IMR-90 (cell line): ENCODE measurements around the gene RESF1. TPM values are rescaled to one million over a fixed set of nuclear protein-coding genes. Genes with fewer than 3 reads are reported as not detected.

Experiments used
- ATAC-seq: fragments of 200-7000 bp; cut with Tn5 transposase; 2 replicates; pipeline ENCODE4 v1.9.1; 2020; ENCODE audit warnings: low read depth, mild to moderate bottlenecking, moderate library complexity
- BruUV-seq: library from RNA; stranded (reverse); fragments of 400-500 nt; replicated peaks from 2 replicates; lab custom pipeline; 2021; lab: Mats Ljungman, UMichigan
- CTCF ChIA-PET: fragments of 300-600 bp; formaldehyde crosslinking; extraction: SDS; loops from one replicate; lab custom pipeline; 2021; ENCODE audit warnings: antibody characterized with exemption; lab: Yijun Ruan, JAX
- POLR2A ChIA-PET: fragments of 300-600 bp; sonication (Branson Sonifier 250); formaldehyde crosslinking; loops from one replicate; lab custom pipeline; 2022; ENCODE audit warnings: antibody characterized with exemption; ENCODE audit not compliant: unreplicated experiment; lab: Charles Lee
- DNase-seq: peaks from one replicate; pipeline ENCODE4 v3.0.0; 2013
- H2AFZ ChIP-seq: replicated peaks from 2 replicates; pipeline ENCODE3; 2013; ENCODE audit warnings: low read length, mild to moderate bottlenecking; ENCODE audit not compliant: poor library complexity
- H2AK5ac ChIP-seq: 2 replicates; pipeline ENCODE4 v1.6.1; 2013; ENCODE audit warnings: low read depth, low read length, inconsistent platforms
- H2AK9ac ChIP-seq: replicated peaks from 2 replicates; pipeline ENCODE3; 2013; ENCODE audit warnings: mild to moderate bottlenecking, low read depth, low read length, moderate library complexity; ENCODE audit not compliant: poor library complexity
- H2BK120ac ChIP-seq: 2 replicates; pipeline ENCODE4 v1.6.1; 2013; ENCODE audit warnings: low read depth, low read length, inconsistent platforms
- H2BK15ac ChIP-seq: 3 replicates; pipeline ENCODE4 v1.6.1; 2013; ENCODE audit warnings: low read depth, low read length, inconsistent platforms
- H2BK20ac ChIP-seq: 2 replicates; pipeline ENCODE4 v1.6.1; 2013; ENCODE audit warnings: low read depth, mild to moderate bottlenecking, inconsistent platforms, low read length, moderate library complexity
- H2BK5ac ChIP-seq: 2 replicates; pipeline ENCODE4 v1.6.1; 2013; ENCODE audit warnings: mild to moderate bottlenecking, low read depth, low read length, inconsistent platforms; ENCODE audit not compliant: poor library complexity, severe bottlenecking
- H3K14ac ChIP-seq: replicated peaks from 2 replicates; pipeline ENCODE4 v1.6.1; 2013; ENCODE audit warnings: low read depth, low read length, inconsistent platforms
- H3K18ac ChIP-seq: 2 replicates; pipeline ENCODE4 v1.6.1; 2013; ENCODE audit warnings: low read depth, low read length, control low read depth
- H3K23ac ChIP-seq: 2 replicates; pipeline ENCODE4 v1.6.1; 2013; ENCODE audit warnings: low read depth, low read length, inconsistent platforms
- H3K27ac ChIP-seq: 2 replicates; pipeline ENCODE4 v1.5.1; 2013; ENCODE audit warnings: mild to moderate bottlenecking, control low read depth, low read length; ENCODE audit not compliant: insufficient read depth
- H3K27me3 ChIP-seq: 2 replicates; pipeline ENCODE4 v1.6.1; 2013; ENCODE audit warnings: low read length; ENCODE audit not compliant: control insufficient read depth, insufficient read depth
- H3K36me3 ChIP-seq: 2 replicates; pipeline ENCODE4 v1.6.1; 2013; ENCODE audit warnings: low read length, mixed read lengths; ENCODE audit not compliant: control insufficient read depth, insufficient read depth
- H3K4ac ChIP-seq: 2 replicates; pipeline ENCODE4 v1.6.1; 2013; ENCODE audit warnings: low read depth, low read length, inconsistent platforms
- H3K4me1 ChIP-seq: 2 replicates; pipeline ENCODE4 v1.6.1; 2013; ENCODE audit warnings: low read length, mixed read lengths; ENCODE audit not compliant: control insufficient read depth, insufficient read depth
- H3K4me2 ChIP-seq: 2 replicates; pipeline ENCODE4 v1.6.1; 2013; ENCODE audit warnings: low read depth, mild to moderate bottlenecking, control low read depth, low read length, moderate library complexity
- H3K4me3 ChIP-seq: 2 replicates; pipeline ENCODE4 v1.5.1; 2013; ENCODE audit warnings: low read depth, mild to moderate bottlenecking, control low read depth, low read length, moderate library complexity; ENCODE audit not compliant: insufficient read depth
- H3K56ac ChIP-seq: 2 replicates; pipeline ENCODE4 v1.6.1; 2013; ENCODE audit warnings: low read length, inconsistent platforms; ENCODE audit not compliant: insufficient read depth; ENCODE audit errors: extremely low read depth
- H3K79me1 ChIP-seq, 2 experiments: 2 replicates each; pipeline ENCODE4 v1.6.1; 2013; ENCODE audit warnings: low read length in 2 of 2, inconsistent platforms in 1 of 2, low read depth in 1 of 2
- H3K9ac ChIP-seq: 2 replicates; pipeline ENCODE4 v1.6.1; 2013; ENCODE audit warnings: low read depth, low read length, control low read depth
- H3K9me1 ChIP-seq: 2 replicates; pipeline ENCODE4 v1.6.1; 2013; ENCODE audit warnings: low read length, inconsistent platforms; ENCODE audit not compliant: insufficient read depth
- H3K9me3 ChIP-seq: 2 replicates; pipeline ENCODE4 v1.6.1; 2013; ENCODE audit warnings: low read length; ENCODE audit not compliant: control insufficient read depth, insufficient read depth
- H4K20me1 ChIP-seq: 2 replicates; pipeline ENCODE4 v1.6.1; 2013; ENCODE audit warnings: low read length, inconsistent platforms; ENCODE audit not compliant: insufficient read depth
- H4K5ac ChIP-seq: 2 replicates; pipeline ENCODE4 v1.6.1; 2013; ENCODE audit warnings: mild to moderate bottlenecking, low read depth, low read length, control low read depth
- H4K8ac ChIP-seq, 2 experiments: 2 replicates each; pipeline ENCODE4 v1.6.1; 2013; ENCODE audit warnings: low read depth in 2 of 2, low read length in 2 of 2, control low read depth in 1 of 2, inconsistent platforms in 1 of 2
- H4K91ac ChIP-seq: 2 replicates; pipeline ENCODE4 v1.6.1; 2013; ENCODE audit warnings: low read depth, low read length, inconsistent platforms; ENCODE audit not compliant: insufficient read depth
- BHLHE40 ChIP-seq: fragments of 150-350 bp; IDR thresholded peaks from 2 replicates; pipeline ENCODE4 v1.6.1; 2016; ENCODE audit warnings: mild to moderate bottlenecking, low read depth, low read length
- CEBPB ChIP-seq: IDR thresholded peaks from 2 replicates; pipeline ENCODE4 v1.6.1; 2012; ENCODE audit warnings: low read depth, low read length, improper control_type of control experiment
- CTCF ChIP-seq: conservative IDR thresholded peaks from 2 replicates; pipeline ENCODE4 v1.5.1; 2012; ENCODE audit warnings: mild to moderate bottlenecking, low read depth, low read length, improper control_type of control experiment
- ELK1 ChIP-seq: fragments of 150-350 bp; IDR thresholded peaks from 2 replicates; pipeline ENCODE4 v1.6.1; 2016; ENCODE audit warnings: low read depth, mild to moderate bottlenecking, low read length, moderate library complexity, borderline replicate concordance
- FOS ChIP-seq: fragments of 150-350 bp; IDR thresholded peaks from 2 replicates; pipeline ENCODE4 v1.6.1; 2016; ENCODE audit warnings: low read depth, low read length
- MAFK ChIP-seq: IDR thresholded peaks from 2 replicates; pipeline ENCODE4 v1.6.1; 2012; ENCODE audit warnings: low read depth, low read length, improper control_type of control experiment
- NFE2L2 ChIP-seq: fragments of 150-350 bp; IDR thresholded peaks from 2 replicates; pipeline ENCODE4 v1.6.1; 2016; ENCODE audit warnings: low read depth, mild to moderate bottlenecking, low read length
- RAD21 ChIP-seq: IDR thresholded peaks from 2 replicates; pipeline ENCODE4 v1.6.1; 2012; ENCODE audit warnings: low read length, improper control_type of control experiment
- WGBS, 2 experiments: methylation state at CpG; one replicate each; pipeline versions ENCODE4 v1.1.5 to v1.1.7; 2013; ENCODE audit warnings: missing lambda C conversion rate in 2 of 2; ENCODE audit not compliant: insufficient read length in 1 of 2; ENCODE audit errors: extremely low coverage in 2 of 2; 5-methylcytosine and 5-hydroxymethylcytosine counted together
- dilution Hi-C: fragments of 300-500 bp; cut with HindIII; formaldehyde crosslinking; loops from one replicate; pipeline ENCODE4 v1.14.3; 2018; ENCODE audit warnings: low sequenced_read_pairs; ENCODE audit not compliant: unreplicated experiment
- in situ Hi-C: fragments of 300-500 bp; cut with MboI; formaldehyde crosslinking; loops from 3 replicates; pipeline ENCODE4 v1.14.3; 2019; ENCODE audit warnings: low sequenced_read_pairs, inconsistent platforms, mixed read lengths
- intact Hi-C: fragments of 100-400 bp; cut with micrococcal nuclease; formaldehyde crosslinking; loops from 2 replicates; pipeline ENCODE4 v1.10.0; 2022
- polyA plus RNA-seq, 3 experiments: library from polyadenylated mRNA; depleted of rRNA; stranded (reverse); fragments of >200 nt; gene quantifications; 2 replicates each; pipeline ENCODE4 v1.2.3, GENCODE V29; 2012; ENCODE audit warnings: low replicate concordance in 1 of 3
- total RNA-seq: library from RNA; depleted of rRNA; stranded (reverse); fragments of >200 nt; gene quantifications from 2 replicates; pipeline ENCODE4 v1.2.3, GENCODE V29; 2012

RESF1 gene
- total and polyA plus RNA-seq, 2 of the 4 experiments (the other 2 are of a cell fraction), result 5.0 to 7.3 TPM

- H3K56ac ChIP-seq, result no peak overlapping the region
- H3K27ac ChIP-seq, result no peak overlapping the region
- H4K8ac ChIP-seq, result no peak overlapping the region
- in situ Hi-C loops (no loop called here), dilution Hi-C loops (no loop called here), intact Hi-C loops (no loop called here)
- ATAC-seq (no peak), DNase-seq (no peak)
- H3K36me3 ChIP-seq, result no peaks in the 10 kb centered on the region
- no TSS peak for BruUV-seq
- no peak overlapping the region for H3K18ac ChIP-seq
- no peaks in the 10 kb centered on the region for H3K9me1 ChIP-seq
- H3K4me2 ChIP-seq, result no peak overlapping the region
- no peak overlapping the region for H3K23ac ChIP-seq
- TF ChIP-seq MAFK (no peak), NFE2L2 (no peak), RAD21 (no peak), ELK1 (no peak), CTCF (no peak), CEBPB (no peak), FOS (no peak), BHLHE40 (no peak)
- no peak overlapping the region for H3K4ac ChIP-seq
- H3K14ac ChIP-seq, result no peak overlapping the region
- H3K4me3 ChIP-seq, result no peak overlapping the region
- no peak overlapping the region for H3K9ac ChIP-seq
- no peak overlapping the region for H4K91ac ChIP-seq
- CTCF ChIA-PET, result no interaction called here
- no peaks in the 10 kb centered on the region for H3K4me1 ChIP-seq
- H2AK9ac ChIP-seq, result no peak overlapping the region
- H3K27me3 ChIP-seq, result no peaks in the 10 kb centered on the region
- WGBS, 2 experiments, result 80% methylated on average over 1 of the region's 3 CpGs; no CpG with 5 or more reads in 1 of the 2 experiments
- no peak overlapping the region for H2BK20ac ChIP-seq
- H2AFZ ChIP-seq, result no peak overlapping the region
- H4K5ac ChIP-seq, result no peak overlapping the region
- no peak overlapping the region for H2BK15ac ChIP-seq
- H4K20me1 ChIP-seq, result no peaks in the 10 kb centered on the region
- POLR2A ChIA-PET, result no interaction called here
- no peak overlapping the region for H2BK5ac ChIP-seq
- 0 out of 2 replicates have a peak, but pooled peaks cover 2% of the 10 kb centered on the region for H3K9me3 ChIP-seq
- H2BK120ac ChIP-seq, result no peak overlapping the region
- H3K79me1 ChIP-seq, result no peaks in the 10 kb centered on the region
- H2AK5ac ChIP-seq, result no peak overlapping the region
Measured at GRCh38 chr12:31915446-31915845, 43.8 kb upstream of the RESF1 start.
